Hippocampal formation (tissue), 2 donors: ENCODE results near the gene GPATCH1.
"Not testable (repeated sequence)": the region's sequence is repeated elsewhere in the genome, so short reads cannot be mapped to it uniquely, and the experiment has no call there.

Source experiments
- DNase-seq, 2 donors: peaks; one replicate each; lab custom pipeline; 2025; lab: John Stamatoyannopoulos, UW

The GPATCH1 gene

GRCh38 chr19:33157906-33158305, 76.9 kb downstream of the GPATCH1 start:
- no peak for DNase-seq

- no peak for DNase-seq
These were observed 77.4 kb downstream of the GPATCH1 start for GRCh38 chr19:33158365-33158764.

- no peak for DNase-seq
These were observed 78.2 kb downstream of the GPATCH1 start for GRCh38 chr19:33159149-33159548.

GRCh38 chr19:33159893-33160292, 78.9 kb downstream of the GPATCH1 start:
- no peak for DNase-seq

- DNase-seq: no peak
These were observed 80.2 kb downstream of the GPATCH1 start for GRCh38 chr19:33161201-33161600.

GRCh38 chr19:33163481-33163880, 82.5 kb downstream of the GPATCH1 start:
- DNase-seq: no peak

- not testable (repeated sequence) for DNase-seq
These were observed 85.1 kb downstream of the GPATCH1 start for GRCh38 chr19:33166037-33166436.

- DNase-seq: no peak
These were observed 86.5 kb downstream of the GPATCH1 start for GRCh38 chr19:33167438-33167837.

GRCh38 chr19:33168528-33168927, 87.5 kb downstream of the GPATCH1 start:
- DNase-seq: no peak

- DNase-seq: no peak
These were observed 90.3 kb downstream of the GPATCH1 start for GRCh38 chr19:33171222-33171795.

- no peak for DNase-seq
These were observed 91.0 kb downstream of the GPATCH1 start for GRCh38 chr19:33171916-33172359.

- no peak for DNase-seq
These were observed 93.2 kb downstream of the GPATCH1 start for GRCh38 chr19:33174186-33174585.

- no peak for DNase-seq
These were observed 94.3 kb downstream of the GPATCH1 start for GRCh38 chr19:33175156-33175782.

GRCh38 chr19:33175886-33176669, 95.1 kb downstream of the GPATCH1 start:
- peak in 1 of 2 donors; percentile 57 for DNase-seq

GRCh38 chr19:33176670-33177416, 95.9 kb downstream of the GPATCH1 start:
- DNase-seq: peak; percentile 98 to 99

GRCh38 chr19:33177417-33177979, 96.5 kb downstream of the GPATCH1 start:
- no peak for DNase-seq
